Activated CD4-positive, CD25-positive, alpha-beta regulatory T cell treated with anti-CD3 and anti-CD28 coated beads, Interleukin-2, amount 50 U/mL, for 24 hours (primary cell): ENCODE measurements around the gene XIAP.
A peak's percentile ranks its signal among the peaks of the same experiment; 100 is the strongest.
"Not testable (repeated sequence)": the region's sequence is repeated elsewhere in the genome, so short reads cannot be mapped to it uniquely, and the experiment has no call there.

Experiments used
- ATAC-seq, 2 donors: fragments of 150-1000 bp; cut with Tn5 transposase; one replicate each; pipeline ENCODE4 v1.10.0; 2021; ENCODE audit warnings: mild to moderate bottlenecking in 1 of 2, moderate library complexity in 1 of 2

The XIAP gene

DNA sequence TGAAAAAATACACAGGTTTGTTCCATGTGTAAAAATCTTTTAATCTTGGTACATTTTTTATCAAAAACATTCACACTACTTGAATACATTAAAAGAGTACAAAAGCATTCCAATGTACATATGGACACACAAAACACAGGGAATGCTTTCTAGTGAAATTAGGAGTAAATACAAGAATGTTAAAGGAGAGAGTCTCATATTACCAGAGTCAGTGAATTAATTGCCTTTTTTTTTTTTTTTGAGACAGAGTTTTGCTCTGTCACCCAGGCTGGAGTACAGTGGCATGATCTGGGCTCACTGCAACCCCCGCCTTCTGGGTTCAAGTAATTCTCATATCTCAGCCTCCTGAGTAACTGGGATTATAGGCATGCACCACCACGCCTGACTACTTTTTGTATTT lies 17.0 kb downstream of the XIAP start:
- ATAC-seq: no peak

DNA sequence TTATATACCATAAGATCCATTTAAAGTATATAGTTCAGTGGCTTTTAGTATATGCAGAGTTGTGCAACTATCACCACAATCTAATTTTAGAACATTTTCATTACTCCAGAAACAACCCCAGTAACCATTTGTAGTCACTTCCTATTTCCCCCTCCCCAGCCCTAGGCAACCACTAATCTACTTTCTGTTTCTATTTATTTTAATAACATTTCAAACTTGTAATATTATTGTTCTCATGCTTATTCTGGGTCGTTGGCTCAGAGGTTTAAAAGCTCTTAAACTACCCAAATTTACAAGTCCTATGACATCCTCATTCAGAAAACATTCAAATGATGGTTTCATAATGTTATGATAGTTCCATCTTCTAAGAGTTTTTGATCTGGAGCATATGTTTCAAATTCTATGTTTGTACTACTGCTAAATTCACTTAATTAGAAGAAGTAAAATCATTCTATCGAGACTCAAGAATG lies 18.4 kb downstream of the XIAP start:
- peak; percentile 69 to 77 for ATAC-seq

DNA sequence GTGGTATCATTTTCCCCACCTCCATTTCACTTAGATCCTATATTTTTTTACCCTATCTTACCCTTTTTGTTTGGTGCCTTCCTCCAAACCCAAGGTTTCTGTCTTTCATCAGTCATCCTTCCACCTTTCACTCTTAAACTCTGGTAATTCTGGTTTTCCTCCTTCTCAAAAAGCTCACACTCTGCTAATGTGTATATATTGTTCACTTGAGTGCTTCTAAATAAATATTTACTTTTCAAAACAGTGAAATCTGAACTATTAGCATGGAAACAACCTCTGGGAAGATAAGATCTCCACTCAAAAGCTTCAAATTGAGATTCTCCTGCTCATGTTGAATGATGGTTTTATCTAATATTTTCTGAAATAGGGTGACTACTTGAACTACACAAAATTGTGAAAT lies 21.5 kb downstream of the XIAP start:
- ATAC-seq: no peak

DNA sequence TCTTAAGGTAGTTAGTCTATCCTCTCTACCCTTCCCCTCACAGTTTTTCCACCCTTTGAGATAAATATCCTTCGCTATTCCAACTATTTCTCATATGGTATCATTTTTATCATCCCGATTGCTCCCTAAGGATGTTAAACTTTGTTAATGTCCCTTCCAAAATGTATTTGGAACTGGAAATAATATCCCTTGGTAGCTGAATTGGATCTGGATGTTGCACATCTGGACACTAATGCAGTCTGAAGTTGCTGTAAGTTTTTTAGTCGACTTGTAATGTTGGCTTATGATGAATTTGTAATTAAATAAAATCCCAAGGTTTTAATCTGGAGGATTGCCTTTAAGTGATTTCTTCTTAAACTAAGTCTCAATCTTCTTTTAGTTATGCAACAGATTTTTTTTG lies 22.5 kb downstream of the XIAP start:
- ATAC-seq: no peak

DNA sequence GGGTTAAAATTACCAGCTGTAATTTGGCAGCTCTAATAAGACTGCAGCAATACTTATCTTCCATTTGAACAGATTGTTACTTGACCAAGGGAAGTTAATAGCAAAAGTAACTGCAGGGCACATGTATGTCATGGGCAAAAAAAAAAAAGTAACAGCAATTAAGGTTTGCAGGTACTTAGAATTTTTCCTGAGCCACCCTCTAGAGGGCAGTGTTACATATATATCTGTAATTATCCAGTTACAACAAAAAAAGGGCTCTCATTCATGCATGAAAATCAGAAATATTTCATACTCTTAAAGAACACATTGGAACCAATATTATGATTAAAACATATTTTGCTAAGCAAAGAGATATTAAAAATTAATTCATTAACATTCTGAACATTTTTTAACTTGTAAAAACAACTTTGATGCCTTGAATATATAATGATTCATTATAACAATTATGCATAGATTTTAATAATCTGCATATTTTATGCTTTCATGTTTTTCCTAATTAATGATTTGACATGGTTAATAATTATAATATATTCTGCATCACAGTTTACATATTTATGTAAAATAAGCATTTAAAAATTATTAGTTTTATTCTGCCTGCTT lies 25.1 kb downstream of the XIAP start:
- no peak for ATAC-seq

DNA sequence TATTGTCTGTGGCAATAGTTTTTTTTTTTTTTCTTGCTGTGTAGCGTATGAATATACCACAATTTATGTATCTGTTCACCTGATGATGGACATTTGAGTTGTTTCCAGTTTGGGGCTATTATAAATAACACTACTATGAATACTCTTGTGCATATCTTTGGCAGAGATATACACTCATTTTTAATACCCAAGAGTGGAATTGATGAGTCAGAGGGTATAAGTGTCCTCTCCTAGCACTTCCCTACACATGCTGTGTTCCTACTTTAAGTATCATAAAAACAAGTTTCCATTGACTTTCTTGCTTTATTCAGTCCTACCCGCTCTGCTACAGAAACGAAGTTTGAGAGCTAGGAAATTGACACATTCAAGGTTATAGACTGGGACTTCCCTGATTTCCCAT lies 39.8 kb downstream of the XIAP start:
- ATAC-seq: no peak

DNA sequence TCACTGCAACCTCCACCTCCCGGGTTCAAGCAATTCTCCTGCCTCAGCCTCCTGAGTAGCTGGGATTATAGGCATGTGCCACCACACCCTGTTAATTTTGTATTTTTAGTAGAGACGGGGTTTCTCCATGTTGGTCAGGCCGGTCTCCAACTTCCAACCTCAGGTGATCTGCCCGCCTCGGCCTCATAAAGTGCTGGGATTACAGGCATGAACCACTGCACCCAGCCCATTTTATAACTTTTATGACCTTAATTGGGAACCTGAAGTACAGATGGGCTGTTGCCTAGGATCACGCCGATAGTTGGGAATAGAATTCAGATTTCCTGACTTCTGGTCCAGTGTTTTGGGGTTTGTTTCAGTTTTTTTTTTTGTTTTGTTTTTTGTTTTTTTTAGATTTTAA lies 43.4 kb downstream of the XIAP start:
- not testable (repeated sequence) for ATAC-seq

DNA sequence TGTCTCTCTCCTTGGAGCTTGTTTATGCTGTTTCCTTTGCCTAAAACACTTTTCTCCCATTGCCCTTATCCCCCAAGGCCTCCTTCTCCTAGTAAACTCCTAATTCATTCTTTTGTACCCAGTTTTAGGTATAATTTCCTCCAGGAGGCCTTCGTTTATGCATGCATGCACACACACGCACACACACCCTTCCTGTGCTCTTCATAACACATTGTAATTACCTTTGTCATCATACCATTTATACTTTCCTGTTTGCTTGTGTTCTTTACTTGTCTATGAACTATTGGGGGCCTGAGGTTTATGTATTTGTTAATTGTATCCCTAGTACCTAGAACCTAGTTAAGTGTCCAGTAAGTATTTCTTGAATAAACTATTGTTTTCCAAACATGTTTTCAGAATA lies 45.5 kb downstream of the XIAP start:
- no peak for ATAC-seq

DNA sequence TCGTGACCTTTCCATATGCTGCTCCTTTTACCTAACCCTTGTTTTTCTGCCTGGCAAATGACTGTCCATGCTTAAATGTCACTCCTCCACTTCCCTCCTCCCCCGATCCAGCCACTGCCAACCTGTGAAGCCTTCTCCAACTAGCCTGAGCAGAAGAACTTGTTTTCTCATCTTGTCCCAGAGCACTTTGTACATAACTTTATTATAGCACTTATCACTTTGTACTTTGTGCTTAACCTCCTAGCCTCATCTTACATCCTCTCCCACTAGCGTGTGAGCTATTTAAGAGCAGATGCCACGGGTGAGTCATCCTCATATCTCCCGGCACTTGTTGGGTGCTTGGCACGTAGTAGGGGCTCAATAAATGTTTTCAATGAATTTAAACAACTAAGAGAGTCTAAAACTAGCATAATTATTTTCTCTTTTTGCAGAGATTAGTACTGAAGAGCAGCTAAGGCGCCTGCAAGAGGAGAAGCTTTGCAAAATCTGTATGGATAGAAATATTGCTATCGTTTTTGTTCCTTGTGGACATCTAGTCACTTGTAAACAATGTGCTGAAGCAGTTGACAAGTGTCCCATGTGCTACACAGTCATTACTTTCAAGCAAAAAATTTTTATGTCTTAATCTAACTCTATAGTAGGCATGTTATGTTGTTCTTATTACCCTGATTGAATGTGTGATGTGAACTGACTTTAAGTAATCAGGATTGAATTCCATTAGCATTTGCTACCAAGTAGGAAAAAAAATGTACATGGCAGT lies 46.9 kb downstream of the XIAP start:
- ATAC-seq: no peak

DNA sequence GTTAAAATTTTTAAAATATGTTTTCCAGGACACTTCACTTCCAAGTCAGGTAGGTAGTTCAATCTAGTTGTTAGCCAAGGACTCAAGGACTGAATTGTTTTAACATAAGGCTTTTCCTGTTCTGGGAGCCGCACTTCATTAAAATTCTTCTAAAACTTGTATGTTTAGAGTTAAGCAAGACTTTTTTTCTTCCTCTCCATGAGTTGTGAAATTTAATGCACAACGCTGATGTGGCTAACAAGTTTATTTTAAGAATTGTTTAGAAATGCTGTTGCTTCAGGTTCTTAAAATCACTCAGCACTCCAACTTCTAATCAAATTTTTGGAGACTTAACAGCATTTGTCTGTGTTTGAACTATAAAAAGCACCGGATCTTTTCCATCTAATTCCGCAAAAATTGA lies 49.7 kb downstream of the XIAP start:
- no peak for ATAC-seq

DNA sequence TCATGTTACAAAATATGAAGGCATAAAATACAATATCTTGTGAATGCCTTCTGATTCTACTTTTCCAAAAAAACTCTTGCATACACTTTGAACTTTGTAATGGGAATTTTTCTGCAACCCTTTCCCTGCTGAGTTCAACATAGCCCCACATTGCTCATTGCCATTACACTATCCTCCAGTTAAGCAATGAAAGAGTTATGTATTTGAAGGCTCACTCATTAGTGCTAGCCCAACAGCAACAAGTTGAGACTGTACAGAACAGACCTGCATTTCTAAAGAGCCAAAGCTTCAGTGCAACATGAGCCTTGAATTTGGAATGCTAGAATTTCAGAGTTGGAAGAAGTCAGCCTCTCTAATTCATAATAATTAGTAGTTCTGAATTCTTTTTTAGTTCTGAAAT lies 57.2 kb downstream of the XIAP start:
- no peak for ATAC-seq

DNA sequence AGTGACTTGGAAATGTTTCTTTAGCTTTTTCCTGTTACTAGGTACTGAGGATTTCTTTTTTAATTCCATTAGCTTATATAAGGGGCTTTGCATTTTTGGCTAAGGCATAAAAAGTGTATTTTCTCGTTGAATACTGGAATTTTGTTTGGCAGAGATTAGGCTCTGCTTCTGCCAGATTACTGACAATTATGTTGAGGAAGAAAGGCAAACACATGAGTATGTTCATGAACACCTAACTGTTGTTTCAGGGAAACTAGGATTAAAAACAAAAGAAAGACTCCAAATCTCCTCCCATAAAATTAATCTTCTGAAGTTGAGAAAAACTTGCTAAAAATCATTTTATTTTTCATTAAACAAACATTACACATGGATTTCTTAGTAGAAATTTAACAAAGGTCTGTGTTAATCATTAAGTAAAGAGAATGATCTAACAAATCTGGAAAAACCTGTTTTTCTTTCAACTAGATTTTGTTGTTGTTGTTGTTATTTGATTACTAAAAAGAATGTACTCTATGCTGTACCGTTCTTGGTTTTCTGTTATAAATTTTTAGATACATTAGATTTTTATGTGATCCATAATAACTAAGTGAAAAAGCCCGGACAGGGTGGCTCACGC lies 58.4 kb downstream of the XIAP start:
- ATAC-seq: no peak

DNA sequence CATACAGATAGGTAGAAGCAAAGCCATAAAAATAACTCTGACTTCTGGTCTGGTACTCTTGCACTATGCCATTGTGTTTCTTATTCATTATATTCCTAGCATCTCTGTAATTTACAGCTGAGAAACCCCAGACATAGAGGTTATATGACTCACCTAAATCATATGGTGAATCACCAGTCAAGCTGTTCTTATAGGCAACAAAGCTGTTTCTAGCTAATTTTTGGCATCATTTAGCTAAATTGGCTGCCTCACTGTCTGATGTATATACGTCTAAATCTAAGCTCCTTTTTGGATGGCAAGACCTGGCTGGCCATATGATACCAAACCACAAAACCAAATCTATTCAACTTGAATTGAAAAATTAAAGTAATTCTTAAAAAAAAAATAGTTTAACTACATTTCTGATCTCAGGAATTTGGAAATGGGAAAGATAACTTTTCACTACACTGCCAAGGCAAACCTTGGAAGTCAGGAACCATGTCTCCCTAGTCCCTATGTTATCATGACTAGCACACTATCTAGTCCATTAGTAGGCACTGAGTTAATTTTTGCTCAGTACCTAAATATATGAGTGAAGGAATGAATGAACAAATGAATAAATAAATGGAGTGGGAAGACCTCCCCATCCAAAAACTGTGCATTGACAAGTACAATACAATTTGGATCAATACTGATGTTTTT lies 60.4 kb downstream of the XIAP start:
- peak; percentile 76 to 82 for ATAC-seq

DNA sequence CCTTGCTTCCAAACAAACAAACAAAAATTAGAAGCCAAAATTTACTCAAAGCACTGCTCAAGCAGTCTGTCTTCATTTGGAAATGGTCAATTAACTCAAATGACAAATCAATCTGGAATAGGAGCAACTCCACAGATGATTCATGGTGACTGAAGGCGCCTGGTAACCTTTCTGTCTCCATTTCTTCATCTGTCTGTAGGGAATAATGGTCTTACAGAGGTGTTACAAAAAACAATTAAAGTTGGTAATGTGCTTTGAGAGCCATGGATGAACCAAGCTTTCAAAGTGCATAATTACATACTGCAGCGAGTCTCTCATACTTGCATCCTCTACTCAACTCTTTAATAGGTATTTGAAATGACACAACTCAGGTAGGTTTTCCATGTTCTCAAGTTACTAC lies 63.4 kb downstream of the XIAP start:
- ATAC-seq: no peak

DNA sequence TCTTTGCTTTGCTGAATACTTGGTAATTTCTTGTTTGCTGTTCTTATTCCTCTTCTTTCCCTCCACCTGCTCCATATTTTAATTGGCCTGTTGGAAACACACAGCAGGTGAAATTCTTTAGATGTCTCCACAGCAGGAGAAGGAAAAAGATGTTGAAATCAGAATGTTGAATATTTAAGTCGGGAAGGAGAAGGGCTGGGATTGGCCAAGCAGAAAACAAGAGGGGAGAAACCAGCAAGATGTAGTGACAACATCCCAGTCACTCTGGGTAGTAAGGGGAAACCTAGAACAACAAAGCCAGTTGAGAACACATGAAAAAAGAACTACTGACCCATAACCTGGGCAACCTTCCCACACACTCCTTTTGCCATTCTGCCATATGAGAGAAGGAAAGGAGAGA lies 64.3 kb downstream of the XIAP start:
- ATAC-seq: no peak

DNA sequence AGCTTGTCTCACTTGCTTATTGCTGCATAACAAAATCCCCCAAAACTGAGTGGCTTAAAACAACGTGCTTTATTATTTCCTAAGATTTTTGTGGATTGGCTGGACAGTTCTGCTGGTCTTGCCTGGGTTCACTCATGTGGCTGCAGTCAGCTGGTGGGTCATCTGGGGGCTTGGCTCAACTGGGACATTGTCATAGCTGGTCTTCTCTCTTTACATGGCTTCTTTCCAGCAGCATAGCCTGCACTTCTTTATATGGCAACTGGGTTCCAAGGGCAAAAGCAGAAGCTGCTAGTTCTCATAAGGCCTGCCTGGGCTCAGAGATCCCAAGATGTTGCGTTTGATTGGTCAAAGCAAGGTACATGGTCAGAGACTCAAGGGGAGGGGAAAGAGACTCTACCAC lies 68.0 kb downstream of the XIAP start:
- ATAC-seq: no peak

DNA sequence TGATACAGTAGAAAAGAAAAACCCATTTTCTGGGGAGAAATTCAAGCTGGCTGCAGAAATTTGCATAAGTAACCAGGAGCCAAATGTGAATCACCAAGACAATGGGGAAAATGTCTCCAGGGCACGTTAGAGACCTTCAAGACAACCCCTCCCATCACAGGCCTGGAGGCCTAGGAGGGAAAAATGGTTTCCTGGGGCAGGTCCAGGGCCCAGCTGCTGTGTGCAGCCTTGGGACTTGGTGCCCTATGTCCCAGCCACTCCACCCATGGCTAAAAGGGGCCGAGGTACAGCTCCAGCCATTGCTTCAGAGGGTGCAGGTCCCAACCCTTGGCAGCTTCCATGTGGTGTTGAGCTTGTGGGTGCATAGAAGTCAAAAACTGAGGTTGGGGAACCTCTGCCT lies 72.2 kb downstream of the XIAP start:
- not testable (repeated sequence) for ATAC-seq

DNA sequence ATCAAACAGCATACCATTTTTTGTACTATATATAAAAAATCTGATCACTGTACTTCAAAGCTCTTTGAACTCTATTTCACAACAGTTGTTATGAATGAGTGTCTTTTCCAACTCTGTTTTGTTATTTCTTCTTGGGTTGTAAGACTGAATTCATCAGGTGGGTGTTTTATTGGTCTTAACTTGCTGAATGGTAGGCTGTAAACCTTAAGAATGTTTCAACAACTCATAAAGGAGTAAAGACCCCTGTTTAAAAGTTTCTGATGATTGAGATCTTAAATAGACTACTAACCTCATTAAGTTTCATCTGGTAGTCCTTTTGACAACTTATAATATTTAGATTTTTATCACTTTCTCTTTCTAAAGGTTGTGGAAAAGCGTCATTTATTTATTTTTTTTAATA lies 83.2 kb downstream of the XIAP start:
- no peak for ATAC-seq

DNA sequence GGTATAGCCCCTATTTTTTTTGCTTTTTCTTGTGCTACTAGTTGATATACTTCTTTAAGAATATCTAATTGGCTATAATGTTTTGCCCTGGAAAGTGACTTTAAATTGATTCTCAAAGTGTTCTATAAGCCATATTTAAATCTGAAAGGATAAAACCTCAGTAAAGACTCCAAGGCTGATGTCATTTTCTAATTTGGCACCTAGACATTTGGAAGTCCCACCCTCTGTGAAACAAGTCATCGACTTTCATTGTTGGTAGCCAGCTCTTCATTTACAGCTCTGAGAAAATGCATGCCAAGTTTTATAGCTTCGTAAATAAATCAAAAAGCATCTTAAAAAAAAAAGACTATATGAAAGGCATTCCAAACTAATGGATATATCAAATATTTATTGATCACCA lies 83.6 kb downstream of the XIAP start:
- ATAC-seq: no peak

DNA sequence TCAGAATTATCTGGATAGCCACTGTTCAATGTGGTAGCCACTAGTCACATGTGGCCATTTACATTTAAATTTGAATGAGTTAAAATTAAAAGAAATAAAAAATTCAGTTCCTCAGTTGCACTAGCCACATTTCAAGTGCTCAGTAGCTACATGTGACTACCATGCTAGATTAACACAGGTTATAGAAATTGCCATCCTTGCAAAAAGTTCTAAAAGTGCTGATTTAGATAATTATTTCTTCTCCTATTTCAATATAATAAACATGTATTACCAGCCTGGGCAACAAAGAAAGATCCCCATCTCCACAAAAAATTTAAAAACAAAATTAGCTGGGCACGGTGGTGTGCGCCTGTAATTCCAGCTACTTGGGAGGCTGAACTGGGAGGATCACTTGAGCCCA lies 90.0 kb downstream of the XIAP start:
- no peak for ATAC-seq

DNA sequence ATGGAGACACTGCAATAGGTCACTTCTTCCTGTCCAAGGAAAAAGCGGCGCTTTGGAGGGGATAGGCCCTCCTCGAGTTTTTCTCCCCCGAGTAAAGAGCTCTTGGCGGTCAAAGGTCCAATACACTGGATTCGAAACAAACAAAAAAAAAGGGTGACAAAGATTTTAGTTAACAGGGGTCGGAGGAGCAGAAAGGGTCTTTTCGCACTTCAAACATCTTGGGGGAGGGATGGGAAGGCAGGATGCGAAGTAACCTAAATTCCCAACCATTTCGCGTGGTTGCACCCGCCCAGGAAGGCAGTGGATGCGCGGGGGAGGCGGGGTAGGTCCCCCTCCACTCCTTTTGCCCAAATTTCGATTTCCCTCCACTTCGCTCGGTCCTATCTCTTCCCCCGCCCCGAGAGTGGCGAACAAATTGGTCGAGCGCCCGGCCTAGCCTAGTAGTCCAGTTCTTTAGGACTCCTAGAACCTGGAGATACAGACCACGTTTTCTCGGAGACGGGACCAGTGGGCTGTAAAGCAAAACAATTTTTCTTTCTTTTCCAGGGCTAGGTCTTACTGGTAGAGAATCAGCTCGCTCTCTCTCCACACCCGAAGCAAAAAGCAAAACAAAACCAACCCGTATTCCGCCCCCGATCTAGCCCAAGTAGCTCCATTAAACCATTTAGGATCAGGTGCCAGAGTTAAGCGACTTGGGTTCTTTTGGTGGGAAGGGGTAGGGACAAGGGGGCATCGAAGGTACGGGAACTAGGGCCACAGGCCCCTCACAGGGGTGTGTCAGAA lies 99.6 kb downstream of the XIAP start:
- no peak for ATAC-seq

DNA sequence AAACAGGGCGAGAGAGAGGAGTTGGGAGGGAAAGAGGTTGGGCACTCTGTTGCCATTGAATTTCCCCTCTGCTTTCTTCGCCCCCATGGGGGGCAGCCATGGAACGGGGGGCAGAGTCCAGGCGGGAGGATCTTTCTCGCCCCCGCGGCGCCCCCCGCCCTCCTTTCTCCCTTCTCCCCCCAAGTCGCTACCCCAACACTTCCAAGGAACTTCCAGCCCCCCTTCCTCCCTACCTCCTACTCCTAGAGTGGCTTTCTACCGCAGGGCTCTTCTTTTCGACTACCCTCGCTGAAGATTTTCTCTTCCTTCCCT lies 101.1 kb downstream of the XIAP start:
- no peak for ATAC-seq
